ENCODE measurements around the gene EMC10. TPM values are rescaled to one million over a fixed set of nuclear protein-coding genes. Genes with fewer than 3 reads are reported as not detected.

Gene EMC10
- total and polyA plus RNA-seq, 10 of the 15 experiments (the other 5 are each of a cell fraction or from before 2014, with no cell fraction given) = 2.5 to 77.3 (median 20.3) TPM

GRCh38 chr19:50431343-50432220 lies 44.7 kb upstream of the EMC10 start (continued):
- TF ChIP-seq FOS (IDR thresholded peaks at IDR 0.05; ENCODE audit: borderline replicate concordance, extremely low read depth, insufficient read length) (no peak), ZBED1 (IDR thresholded peaks at IDR 0.05; ENCODE audit: borderline replicate concordance) (no peak), BRCA1 (IDR thresholded peaks at IDR 0.05; ENCODE audit: low read depth, low read length) (no peak), FOXM1 (IDR thresholded peaks at IDR 0.05; ENCODE audit: low read depth, low read length) (no peak), SKIL (IDR thresholded peaks at IDR 0.05; ENCODE audit: low read depth, poor library complexity, severe bottlenecking) (no peak), MLLT1 (IDR thresholded peaks at IDR 0.05) (peak; percentile 67), SUZ12 (IDR thresholded peaks at IDR 0.05; ENCODE audit: unreplicated experiment) (no peak), SMARCA5 (IDR thresholded peaks at IDR 0.05) (peak; percentile 57)
